NCI-H510A (cell line): ENCODE data around the gene WDR26.
"Not testable (repeated sequence)": the region's sequence is repeated elsewhere in the genome, so short reads cannot be mapped to it uniquely, and the experiment has no call there.

Source experiments
- DNase-seq: peaks from one replicate; lab custom pipeline; 2025; lab: John Stamatoyannopoulos, UW

WDR26 gene

DNA sequence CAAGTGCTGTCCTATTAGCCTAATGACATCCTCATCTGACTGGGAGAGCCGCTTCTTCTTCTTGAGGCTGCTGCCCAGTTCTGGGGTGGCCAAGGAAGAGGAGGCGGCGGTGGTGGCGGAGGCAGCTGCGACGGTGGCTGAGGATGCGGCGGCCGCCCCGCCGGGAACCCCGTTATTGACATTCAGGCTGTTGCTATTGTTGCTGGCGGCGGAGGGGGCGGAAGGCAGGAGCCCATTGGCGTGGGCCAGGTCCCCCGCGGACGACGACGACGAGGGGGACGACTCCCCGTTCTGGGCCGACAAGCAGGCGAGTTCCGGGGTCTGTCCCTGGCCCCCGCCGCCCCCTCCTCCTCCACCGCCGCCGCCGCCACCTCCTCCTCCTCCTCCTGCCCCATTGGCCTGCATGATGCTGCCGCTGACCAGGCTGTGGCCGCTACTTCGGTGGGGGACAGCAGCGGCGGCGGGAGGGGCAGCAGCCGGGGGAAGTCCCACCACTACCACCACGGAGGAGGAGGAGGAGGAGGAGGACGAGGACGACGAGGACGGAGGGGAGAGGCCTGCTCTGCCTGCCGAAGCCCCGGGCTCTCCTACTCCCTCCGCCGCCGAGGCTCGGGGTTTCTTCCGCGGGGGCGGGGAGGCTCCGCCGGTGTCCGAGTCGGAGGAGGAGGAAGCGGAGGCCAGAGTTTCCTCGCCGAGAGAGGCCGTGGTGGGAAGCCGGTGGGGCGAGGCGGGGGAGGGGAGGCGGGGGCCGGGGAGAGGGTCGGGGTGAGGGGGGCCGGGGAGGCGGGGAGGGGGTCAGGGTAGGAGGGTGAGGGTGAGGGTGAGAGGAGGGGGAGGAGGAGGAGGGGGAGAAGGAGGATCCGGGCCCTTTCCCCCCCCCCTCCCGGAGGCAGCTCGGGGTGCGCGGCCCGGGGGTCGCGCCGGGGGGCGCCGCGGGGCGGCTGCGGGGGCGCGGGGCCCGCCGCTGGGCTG is 610 bp downstream of the WDR26 start:
- no peak for DNase-seq

DNA sequence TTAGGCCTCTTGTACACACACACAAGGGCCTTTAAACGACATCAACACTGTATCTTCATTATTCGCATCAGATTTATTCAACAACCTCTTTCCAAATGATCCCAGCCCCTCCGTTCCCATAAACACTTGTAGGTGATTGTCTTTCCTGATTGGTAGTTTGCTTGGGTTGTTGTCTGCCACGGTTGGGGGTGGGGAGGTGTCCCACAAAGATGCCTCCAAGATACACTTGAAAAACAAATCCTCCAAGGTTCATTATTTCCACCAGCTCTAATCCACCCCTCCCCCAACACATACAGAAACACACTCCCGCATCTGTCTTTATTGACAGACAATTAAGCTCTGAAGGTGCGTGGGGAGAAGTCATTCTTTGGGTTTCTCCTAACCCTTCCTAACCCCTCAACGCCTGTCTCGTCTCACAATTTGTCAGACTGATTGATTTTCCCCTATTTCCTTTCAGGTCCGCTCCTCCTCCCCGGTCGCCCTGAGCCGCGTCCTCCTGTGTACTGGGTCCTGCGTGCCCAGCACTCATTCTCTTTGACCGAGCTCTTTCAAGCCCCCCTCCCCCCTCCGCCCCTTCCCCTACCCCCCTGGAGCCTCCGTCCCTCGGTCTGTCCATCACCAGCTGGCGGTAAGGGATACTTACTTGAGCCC is 1.4 kb downstream of the WDR26 start:
- no peak for DNase-seq

DNA sequence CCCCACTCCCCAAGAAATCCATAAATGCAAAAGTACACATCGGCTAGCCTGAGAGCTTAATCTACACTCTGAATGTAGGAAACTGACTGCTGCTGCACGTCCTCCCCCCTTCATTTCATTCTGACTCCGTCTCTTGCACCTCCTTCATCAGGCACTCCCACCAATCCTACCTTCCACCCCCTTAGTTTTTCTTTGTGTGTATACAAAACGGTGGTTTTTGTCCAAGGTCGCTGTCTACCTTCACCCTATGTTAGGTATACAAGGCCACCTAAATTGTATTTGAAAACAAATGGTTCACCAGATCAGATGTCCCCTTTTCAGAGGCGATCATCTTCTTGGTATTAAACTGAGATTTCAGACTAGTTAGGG is 1.9 kb downstream of the WDR26 start:
- no peak for DNase-seq

DNA sequence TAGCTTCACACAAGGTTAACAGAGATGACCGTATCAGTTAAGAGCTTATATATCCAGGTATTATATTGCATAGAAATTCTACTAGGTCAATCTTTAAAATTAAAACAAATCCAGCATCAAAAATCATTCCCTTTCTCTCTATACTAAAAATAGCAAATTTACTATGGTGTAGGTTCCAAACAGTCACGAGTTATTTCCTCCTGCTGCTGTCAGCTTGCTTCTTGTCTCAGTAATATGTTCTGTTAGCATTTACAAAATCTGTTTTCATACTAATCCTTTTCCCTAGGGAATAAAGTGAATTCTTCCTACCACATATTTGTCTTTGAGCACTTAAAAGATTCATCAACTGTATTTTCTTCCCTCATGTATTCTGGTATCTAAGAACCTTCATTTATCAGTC is 2.5 kb downstream of the WDR26 start:
- DNase-seq = no peak

DNA sequence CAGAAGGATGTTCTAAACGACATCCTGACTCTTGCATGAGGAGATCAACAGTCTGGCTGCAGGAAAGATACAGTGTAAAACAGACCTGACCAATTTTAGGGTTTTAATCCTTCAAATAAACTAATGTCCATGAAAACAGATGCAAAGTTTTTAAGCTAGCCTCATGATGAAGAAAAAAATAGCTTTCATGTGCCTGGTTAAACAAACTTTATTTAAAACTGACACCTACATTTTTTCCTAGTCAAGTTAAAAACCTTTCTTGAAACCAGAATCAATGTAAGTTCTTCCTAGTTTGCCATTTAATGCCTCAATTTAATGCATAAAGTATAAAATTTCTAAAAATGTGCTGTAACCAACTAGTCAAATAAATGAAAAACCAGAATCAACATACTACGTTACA is 2.9 kb downstream of the WDR26 start:
- no peak for DNase-seq

DNA sequence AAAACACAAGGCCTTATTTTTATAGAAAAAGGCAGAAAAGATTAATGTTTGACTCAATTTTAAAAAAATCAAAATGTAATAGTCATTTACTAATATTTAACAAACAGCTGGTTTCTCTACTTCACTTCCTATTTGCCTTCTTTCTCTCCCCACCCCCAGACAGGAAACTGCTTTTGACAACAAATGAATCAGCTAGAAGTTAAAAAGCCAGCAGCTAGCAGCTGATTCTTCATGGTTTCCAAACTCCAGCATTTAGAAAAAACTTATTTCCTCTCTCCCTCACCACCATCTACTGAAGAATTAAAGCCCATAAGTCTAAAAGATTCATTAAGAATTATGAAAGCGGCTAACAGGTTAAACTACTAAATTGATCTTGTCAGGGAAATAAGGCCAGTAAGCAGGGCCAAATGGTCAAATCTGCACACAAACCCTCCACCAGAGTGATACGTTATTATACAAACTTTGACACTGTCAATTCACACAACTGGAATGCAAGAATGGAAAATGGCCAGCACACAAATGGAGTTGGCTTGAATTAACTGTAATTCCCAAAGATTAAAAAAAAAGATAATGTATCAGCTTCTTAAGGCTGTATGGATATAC is 4.0 kb downstream of the WDR26 start:
- no peak for DNase-seq

DNA sequence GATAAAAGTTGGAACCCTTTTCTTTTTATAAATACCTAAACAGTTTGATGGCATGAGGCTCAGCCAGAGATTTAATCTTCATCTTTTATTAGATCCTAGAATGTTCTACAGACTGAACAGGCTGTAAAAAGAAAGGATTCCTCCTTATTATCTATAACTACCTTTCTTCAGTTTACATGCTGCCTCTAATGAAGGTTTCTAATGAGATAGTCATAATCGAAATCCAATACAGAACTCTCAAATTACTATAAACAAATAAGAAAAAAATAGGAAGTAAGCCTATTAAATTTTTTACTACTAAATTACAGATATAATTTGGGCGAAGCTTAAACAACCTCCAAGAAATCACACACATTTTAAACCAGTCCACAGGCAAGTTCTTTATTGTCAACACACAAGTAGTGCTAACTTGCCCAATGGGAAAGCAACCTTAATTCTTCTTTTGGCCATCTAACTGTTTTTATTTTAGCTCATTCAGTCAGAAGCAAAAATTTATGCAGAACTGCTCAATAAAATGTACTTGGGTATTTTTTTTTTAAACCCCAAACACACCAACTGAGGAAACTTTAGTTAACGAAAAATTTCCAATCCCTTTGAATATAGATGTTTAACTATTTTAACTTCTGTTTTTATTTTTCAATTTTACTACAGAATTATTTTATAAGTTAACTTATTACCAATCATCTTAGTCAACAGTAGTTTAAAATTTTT is 4.8 kb downstream of the WDR26 start:
- no peak for DNase-seq

DNA sequence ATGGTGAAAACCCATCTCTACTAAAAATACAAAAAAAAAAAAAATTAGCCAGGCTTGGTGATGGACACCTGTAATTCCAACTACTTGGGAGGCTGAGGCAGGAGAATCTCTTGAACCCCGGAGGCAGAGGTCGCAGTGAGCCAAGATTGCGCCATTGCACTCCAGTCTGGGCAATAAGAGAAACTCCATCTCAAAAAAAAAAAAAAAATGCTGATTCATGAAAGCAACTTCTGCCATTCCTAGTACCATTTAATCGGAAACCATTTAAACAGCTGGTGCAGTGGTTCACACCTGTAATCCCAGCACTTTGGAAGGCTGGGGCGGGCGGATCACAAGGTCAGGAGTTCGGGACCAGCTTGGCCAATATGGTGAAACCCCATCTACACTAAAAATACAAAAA is 5.9 kb downstream of the WDR26 start:
- DNase-seq = not testable (repeated sequence)

DNA sequence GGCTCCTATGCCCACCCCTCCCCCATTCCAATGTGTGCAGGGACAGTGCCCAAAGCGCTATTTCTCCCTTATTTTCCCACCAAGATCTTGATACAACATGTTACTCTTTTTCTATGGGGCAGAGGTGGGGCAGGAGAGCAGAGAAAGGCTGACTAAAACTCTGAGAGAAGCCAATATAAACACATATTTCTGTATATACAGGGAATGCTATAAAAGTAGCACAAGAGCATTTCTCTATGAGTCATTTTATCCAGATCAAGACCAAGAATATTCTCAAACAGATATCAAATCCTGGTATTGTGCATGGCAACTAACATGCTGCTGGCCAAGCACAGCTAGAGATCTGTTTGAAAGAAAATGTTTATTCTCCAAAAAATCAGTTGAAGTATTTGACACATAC is 7.3 kb downstream of the WDR26 start:
- DNase-seq = no peak

DNA sequence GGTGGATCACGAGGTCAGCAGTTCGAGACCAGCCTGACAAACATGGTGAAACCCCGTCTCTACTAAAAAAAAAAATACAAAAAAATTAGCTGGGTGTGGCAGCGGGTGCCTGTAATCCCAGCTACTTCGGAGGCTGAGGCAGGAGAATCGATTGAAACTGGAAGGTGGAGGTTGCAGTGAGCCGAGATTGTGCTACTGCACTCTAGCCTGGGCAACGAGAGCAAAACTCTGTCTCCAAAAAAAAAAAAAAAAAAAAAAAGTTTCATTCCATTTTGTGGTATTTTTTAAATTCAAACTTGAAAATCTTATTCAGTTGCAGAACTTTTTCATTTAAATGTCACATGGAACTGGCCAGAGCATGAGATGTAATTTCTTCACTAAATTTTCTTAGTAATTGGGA is 7.7 kb downstream of the WDR26 start:
- DNase-seq = not testable (repeated sequence)

DNA sequence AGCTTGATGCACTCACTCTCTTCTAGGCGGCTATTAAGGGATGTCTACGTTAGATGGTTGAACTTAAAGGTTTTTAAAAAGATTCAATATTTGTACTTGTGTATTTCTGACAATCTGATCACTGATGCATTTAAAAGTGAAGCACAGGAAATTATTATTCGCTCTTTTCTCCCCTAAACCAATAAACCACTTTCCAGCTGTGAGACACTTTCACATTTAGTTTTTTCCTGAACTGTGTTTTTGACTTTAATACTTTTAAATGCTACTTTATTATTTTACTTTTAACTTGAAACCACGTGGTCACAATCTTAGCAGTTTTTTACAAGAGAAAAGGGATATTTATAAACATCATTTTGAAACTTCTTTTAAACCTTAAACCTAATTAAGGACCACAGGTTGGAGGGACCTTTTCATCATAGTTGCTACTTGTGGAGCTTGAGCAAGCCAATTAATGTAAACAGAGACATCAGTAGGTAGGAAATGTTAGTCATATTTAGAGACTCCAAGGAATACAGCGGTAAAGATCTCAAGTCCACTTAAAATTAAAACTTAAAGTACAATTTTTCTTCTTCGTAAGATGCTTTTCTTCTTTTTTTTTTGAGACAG is 9.2 kb downstream of the WDR26 start:
- DNase-seq = no peak

DNA sequence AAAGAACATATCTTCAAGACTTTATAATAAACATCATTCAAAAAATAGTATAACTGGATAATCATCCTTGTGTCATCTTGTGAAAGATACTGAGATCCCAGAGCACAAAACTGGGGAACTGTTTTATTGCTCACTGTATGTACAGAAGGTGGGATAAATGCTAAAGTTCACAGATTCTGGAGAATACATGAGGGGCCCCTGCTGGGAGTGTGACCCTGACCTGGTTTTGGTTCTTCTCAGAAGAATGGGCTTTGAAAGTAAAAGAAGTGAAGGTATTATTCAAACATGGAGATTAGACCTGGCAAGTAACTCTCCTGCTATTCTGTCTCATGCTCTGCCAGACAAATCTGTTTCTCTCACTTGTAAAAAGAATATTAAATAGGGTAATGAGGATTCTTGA is 14.5 kb downstream of the WDR26 start:
- no peak for DNase-seq

DNA sequence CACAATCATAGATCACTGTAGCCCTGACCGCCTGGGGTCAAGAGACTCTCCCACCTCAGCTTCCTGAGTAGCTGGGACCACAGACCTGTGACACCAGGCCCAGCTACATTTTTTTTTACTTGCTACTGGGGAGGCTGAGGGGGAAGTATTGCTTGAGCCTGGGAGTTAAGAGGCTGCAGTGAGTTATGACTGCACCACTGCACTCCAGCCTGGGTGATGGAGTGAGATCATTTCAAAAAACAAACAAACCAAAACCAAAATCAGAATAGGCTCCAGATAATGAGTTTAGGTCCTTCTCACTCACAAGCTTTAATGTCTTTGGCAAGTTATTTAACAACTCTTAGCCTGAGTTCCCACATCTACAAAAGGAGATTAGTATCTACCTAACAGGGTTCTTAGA is 22.8 kb downstream of the WDR26 start:
- DNase-seq = no peak

DNA sequence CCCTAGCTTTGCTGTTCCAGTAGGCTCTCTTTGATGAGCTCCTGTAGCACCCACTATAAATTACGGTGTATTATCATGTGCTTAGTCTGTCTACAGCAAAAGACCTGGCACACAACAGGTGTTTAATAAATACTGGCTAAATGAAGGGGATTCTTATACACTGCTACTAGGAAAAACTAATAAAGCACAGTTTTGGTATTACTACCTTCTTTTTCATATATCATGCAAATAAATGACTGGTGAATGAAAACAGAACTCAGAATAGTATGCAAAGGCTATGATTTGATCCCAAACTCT is 26.4 kb downstream of the WDR26 start:
- DNase-seq = no peak

DNA sequence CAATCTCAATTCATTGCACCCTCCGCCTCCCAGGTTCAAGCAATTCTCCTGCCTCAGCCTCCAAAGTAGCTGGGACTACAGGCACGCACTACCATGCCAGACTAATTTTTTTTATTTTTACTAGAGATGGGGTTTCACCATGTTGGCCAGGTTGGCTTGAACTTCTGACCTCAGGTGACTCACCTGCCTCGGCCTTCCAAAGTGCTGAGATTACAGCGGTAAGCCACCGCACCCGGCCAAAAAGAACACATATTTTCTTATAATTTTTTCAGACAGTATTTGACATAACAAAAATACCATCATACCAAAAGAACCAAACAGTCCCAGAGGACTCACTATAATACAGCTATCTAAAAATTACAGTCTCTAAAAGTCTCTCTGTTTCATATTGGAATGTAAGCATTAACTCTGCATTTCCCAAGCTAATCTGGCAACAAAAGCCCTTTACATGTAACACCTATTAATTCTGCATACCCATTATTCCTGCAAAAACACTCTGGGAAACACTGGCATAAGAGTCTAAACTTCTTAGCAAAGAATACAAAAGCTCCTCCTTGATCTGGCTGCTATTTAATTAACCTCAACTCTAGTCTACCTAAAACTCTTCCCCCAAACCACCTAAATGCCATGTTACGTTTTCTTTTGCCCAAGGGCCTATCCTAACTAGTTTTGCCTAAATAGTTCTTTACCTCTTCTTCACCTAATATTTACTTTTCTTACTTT is 26.9 kb downstream of the WDR26 start:
- DNase-seq = no peak

DNA sequence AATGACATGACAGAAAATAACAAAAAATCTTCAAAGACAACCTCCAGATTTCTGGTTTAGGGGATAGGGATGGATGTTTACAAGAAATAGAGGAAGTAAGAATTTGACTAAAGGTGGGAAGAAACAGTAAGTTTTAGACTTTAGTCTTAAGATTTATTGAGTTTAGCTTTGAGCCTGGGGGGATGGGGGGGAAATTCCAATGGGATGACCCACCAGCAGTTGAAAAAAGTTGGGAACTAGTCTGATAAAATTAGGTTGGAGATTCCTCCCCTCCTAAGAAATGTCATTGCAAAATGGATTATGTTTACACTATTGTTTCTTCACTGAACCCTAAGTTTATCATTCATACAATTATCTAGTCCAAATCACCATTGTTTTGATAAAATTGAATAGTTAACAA is 28.4 kb downstream of the WDR26 start:
- no peak for DNase-seq

DNA sequence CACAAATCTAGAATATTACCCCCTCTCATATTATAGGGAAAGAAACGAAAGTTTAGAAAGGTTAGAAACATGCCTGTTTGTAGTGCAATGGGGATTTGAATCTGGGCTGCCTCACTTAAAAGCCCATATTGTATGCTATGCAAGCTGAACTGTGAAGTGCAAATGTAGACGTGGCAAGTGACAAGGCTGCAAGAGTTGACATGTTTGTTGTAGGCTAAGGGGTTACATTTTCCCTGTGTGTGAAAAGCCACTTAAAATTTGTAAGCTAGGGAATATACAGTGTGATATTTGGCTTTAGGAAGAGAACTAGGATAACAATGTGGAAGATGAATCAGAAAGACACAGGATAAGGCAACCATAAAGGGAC is 29.0 kb downstream of the WDR26 start:
- no peak for DNase-seq

DNA sequence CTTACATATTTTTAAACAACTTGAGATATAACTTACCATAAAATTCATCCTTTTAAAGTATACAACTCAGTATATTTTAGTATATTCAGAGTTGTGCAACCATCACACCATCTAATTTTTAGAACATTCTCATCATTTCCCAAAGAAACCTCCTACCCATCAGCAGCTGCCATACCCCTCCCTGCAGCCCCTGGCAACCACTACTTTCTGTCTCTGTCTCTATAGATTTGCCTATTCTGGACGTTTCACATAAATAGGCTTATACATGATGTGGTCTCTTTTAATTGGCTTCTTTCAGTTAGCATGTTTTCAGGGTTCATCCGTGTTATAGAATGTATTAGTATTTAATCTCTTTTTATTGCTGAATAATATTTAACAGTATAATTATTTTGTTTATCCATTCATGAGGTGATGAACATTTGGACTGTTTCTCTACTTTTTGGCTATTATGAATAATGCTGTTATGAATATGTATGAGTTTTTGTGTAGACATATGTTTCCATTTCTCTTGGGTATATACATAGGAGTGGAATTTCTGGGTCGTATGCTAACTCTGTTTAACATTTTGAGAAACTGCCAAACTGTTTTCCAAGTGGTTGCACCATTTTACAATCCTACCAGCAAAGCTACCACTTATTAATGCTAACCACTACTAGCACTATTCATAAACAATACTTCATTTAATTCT is 29.5 kb downstream of the WDR26 start:
- DNase-seq = no peak

DNA sequence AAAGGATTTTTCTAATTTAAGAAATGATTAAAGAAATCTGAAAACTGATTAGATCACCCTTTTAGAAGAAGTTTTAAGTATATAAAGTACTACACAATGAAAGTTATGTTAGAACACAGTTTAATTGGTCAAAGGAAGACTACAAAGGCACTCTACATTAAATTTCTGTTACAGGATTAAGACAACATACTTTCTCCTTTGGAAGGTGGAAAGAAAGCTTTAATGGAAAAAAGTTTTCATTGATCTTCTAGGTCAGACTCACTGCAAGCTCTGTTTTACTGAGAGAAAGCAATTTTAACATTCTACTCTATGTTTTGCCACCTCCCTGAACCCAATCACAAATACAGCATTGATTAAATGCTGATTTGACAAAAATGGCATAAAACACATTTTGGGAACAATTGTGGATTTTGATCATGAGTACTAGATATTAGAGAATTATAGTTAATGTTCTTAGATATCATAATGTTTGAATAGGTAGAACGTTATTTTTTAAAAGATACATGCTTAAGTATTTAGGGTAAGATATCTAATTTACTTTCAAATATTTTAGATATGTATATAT is 32.0 kb downstream of the WDR26 start:
- DNase-seq = no peak

DNA sequence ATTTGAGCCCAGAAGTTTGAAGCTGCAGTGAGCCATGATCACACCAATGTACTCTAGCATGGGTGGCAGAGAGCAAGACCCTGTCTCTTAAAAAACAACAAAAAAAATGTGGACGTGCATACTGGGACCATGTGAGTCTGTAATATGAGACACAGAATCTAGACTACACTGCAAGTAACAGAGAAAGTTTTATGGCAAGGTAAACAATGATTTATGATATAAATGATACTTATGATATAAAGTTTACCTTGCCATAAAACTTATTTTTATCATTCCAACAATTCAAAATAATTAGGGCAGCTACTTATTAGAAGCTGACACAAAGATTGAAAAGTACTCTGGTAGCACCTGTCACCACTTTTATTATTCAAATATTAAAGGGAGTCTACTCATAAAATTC is 34.7 kb downstream of the WDR26 start:
- no peak for DNase-seq

DNA sequence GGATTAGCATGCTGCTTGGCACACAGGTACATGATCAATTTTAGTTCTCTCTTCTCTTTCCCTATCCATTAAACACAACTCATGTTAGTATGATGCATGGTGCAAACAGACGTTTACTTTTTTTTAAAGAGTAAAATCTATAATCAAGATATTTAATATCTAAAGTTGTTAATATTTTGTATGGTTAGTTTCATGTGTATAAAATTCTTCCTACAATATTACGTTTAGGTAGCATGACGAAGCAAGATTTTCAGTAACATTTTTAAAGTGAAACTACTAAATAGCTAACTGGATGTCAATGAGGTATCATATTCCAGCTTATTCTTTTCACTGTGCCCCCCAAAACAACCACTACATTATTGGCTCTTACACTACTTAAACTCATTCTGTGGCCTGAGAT is 41.3 kb downstream of the WDR26 start:
- DNase-seq = no peak
